ENCODE measurements around the gene MGME1. TPM values are rescaled to one million over a fixed set of nuclear protein-coding genes. Genes with fewer than 3 reads are reported as not detected.
A peak's percentile ranks its signal among the peaks of the same experiment; 100 is the strongest.

MGME1 gene
- total and polyA plus RNA-seq, 2 of the 13 experiments (the other 11 are each of a cell fraction or from before 2014, with no cell fraction given): 36.7 to 66.6 TPM

DNA sequence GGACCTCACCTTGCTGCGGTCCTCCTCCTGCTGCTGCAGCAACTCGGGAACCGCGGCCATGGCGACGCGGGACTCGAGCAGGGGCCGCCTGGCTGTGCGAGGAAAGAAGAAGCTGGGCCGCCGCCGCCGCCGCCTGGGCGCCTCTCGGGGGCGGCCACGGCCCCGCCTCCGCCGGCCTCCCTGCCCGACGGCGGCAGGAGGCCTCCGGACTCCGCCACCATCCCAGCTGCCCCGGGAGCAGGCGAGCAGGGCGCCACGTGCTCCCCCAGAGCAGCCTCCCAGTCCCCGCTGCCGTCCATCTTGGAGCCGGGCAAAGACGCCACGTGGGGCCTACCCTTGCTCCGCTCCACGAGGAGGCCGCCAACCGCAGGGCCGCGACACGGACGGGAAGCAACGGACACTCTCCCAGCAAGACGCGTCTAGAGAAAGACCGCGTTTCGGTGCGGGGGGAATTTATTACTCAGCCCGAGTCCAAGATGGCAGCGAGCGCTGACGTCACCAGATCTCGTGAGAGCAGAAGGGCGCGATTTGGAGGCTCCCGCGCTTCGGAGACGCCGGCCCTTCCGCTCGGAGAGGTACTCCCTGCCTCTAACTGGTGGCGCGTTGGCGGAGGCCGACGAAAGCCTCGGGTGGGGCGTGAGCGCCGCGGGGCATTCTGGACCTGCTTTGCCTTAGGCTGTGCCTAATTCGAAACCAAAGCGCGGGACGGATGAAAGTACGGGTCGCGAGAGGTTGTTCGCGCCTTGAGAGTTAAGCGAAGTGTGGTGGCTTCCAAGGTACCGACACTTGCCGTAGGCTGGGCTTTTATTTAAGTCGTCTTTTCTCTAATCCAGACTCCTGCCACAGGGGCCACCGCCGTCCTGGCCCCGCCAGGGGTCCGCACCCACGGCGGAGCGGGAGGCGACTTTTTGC is at the start of gene MGME1, which contains the start of gene SNX5 (continued):
- TF ChIP-seq ZNF547 (CRISPR knock-in tag; IDR thresholded peaks at IDR 0.05): peak; percentile 96
- TF ChIP-seq, protein P1, sequence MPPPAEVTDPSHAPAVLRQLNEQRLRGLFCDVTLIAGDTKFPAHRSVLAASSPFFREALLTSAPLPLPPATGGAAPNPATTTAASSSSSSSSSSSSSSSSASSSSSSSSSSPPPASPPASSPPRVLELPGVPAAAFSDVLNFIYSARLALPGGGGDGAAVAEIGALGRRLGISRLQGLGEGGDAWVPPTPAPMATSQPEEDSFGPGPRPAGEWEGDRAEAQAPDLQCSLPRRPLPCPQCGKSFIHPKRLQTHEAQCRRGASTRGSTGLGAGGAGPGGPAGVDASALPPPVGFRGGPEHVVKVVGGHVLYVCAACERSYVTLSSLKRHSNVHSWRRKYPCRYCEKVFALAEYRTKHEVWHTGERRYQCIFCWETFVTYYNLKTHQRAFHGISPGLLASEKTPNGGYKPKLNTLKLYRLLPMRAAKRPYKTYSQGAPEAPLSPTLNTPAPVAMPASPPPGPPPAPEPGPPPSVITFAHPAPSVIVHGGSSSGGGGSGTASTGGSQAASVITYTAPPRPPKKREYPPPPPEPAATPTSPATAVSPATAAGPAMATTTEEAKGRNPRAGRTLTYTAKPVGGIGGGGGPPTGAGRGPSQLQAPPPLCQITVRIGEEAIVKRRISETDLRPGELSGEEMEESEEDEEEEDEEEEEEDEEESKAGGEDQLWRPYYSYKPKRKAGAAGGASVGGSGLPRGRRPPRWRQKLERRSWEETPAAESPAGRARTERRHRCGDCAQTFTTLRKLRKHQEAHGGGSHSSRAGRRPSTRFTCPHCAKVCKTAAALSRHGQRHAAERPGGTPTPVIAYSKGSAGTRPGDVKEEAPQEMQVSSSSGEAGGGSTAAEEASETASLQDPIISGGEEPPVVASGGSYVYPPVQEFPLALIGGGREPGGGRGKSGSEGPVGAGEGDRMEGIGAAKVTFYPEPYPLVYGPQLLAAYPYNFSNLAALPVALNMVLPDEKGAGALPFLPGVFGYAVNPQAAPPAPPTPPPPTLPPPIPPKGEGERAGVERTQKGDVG (CRISPR knock-in tag; IDR thresholded peaks at IDR 0.05; ENCODE audit: borderline replicate concordance): peak; percentile 96
- peak; percentile 97 for TF ChIP-seq KLF11 (CRISPR knock-in tag; IDR thresholded peaks at IDR 0.05)
- no peak for TF ChIP-seq NFIB (CRISPR knock-in tag; IDR thresholded peaks at IDR 0.05; ENCODE audit: borderline replicate concordance)
- no peak for TF ChIP-seq CEBPB (IDR thresholded peaks at IDR 0.05; ENCODE audit: borderline replicate concordance, low read depth, low read length)
- TF ChIP-seq ZBTB38 (CRISPR knock-in tag; IDR thresholded peaks at IDR 0.05): peak; percentile 98
- TF ChIP-seq SPEN (CRISPR knock-in tag; IDR thresholded peaks at IDR 0.05; ENCODE audit: low read depth): peak; percentile 100
- TF ChIP-seq ZBTB46 (CRISPR knock-in tag; IDR thresholded peaks at IDR 0.05; ENCODE audit: borderline replicate concordance): no peak
- no peak for TF ChIP-seq HMG20A (CRISPR knock-in tag; IDR thresholded peaks at IDR 0.05; ENCODE audit: borderline replicate concordance)
- TF ChIP-seq SIX4 (CRISPR knock-in tag; IDR thresholded peaks at IDR 0.05): peak; percentile 67
- peak; percentile 82 for TF ChIP-seq ZBTB7B (CRISPR knock-in tag; IDR thresholded peaks at IDR 0.05)
- no peak; the same call in 1 of the 2 replicates for TF ChIP-seq NFE2L1 (CRISPR knock-in tag; IDR thresholded peaks at IDR 0.05; ENCODE audit: borderline replicate concordance)
- peak; percentile 98 for TF ChIP-seq MEF2D (CRISPR knock-in tag; IDR thresholded peaks at IDR 0.05)
- peak; percentile 91; the same call in 1 of the 2 replicates for TF ChIP-seq ZNF235 (CRISPR knock-in tag; IDR thresholded peaks at IDR 0.05; ENCODE audit: borderline replicate concordance)
- TF ChIP-seq, protein P2, sequence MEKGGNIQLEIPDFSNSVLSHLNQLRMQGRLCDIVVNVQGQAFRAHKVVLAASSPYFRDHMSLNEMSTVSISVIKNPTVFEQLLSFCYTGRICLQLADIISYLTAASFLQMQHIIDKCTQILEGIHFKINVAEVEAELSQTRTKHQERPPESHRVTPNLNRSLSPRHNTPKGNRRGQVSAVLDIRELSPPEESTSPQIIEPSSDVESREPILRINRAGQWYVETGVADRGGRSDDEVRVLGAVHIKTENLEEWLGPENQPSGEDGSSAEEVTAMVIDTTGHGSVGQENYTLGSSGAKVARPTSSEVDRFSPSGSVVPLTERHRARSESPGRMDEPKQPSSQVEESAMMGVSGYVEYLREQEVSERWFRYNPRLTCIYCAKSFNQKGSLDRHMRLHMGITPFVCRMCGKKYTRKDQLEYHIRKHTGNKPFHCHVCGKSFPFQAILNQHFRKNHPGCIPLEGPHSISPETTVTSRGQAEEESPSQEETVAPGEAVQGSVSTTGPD (CRISPR knock-in tag; IDR thresholded peaks at IDR 0.05): peak; percentile 64
- no peak for TF ChIP-seq MAFG (CRISPR knock-in tag; IDR thresholded peaks at IDR 0.05)
- TF ChIP-seq FOXP1 (IDR thresholded peaks at IDR 0.05): no peak
- peak; percentile 54; the same call in 1 of the 2 replicates for TF ChIP-seq FOXP1 (CRISPR knock-in tag; IDR thresholded peaks at IDR 0.05)
- no peak for TF ChIP-seq STAG1 (CRISPR knock-in tag; IDR thresholded peaks at IDR 0.05)
- peak; percentile 89; the same call in 1 of the 2 replicates for TF ChIP-seq ZNF562 (CRISPR knock-in tag; IDR thresholded peaks at IDR 0.05; ENCODE audit: borderline replicate concordance)
- TF ChIP-seq KAT2B (IDR thresholded peaks at IDR 0.05; ENCODE audit: borderline replicate concordance, low read depth, low read length): no peak
- no peak for TF ChIP-seq TCF12 (IDR thresholded peaks at IDR 0.05)
- TF ChIP-seq TCF12 (CRISPR knock-in tag; IDR thresholded peaks at IDR 0.05): peak; percentile 84; the same call in 1 of the 2 replicates
- TF ChIP-seq SCMH1 (CRISPR knock-in tag; IDR thresholded peaks at IDR 0.05; ENCODE audit: borderline replicate concordance): no peak
- peak; percentile 82; the same call in 1 of the 2 replicates for TF ChIP-seq MYNN (CRISPR knock-in tag; IDR thresholded peaks at IDR 0.05; ENCODE audit: low read depth)

All from HepG2 (cell line).